ENCODE measurements around the gene MVK.

The MVK gene

GRCh38 chr12:109604132-109604585, 30.6 kb downstream of the MVK start:
- H3K9me3 ChIP-seq (ENCODE audit: control insufficient read depth, low read length): no peaks in the 10 kb centered on the region
- no peaks in the 10 kb centered on the region for H3K36me3 ChIP-seq (ENCODE audit: control insufficient read depth, insufficient read depth, low read length, severe bottlenecking)
- H3K4me1 ChIP-seq (ENCODE audit: control insufficient read depth, insufficient read depth, low read length): no peaks in the 10 kb centered on the region
- no peak overlapping the region for H3K4me3 ChIP-seq (ENCODE audit: low read length)
- H3K27me3 ChIP-seq (replicated peaks; ENCODE audit: control insufficient read depth, insufficient read depth, low read length): peaks cover 31% of the 10 kb centered on the region
- DNase-seq (ENCODE audit: low read depth): no peak
- no peak overlapping the region for H3K9ac ChIP-seq (ENCODE audit: low read length)

- no peak for DNase-seq (ENCODE audit: low read depth)
Measured at GRCh38 chr12:109605016-109605415, 31.4 kb downstream of the MVK start.

GRCh38 chr12:109605599-109606228, 32.1 kb downstream of the MVK start:
- H3K4me1 ChIP-seq (ENCODE audit: control insufficient read depth, insufficient read depth, low read length): no peaks in the 10 kb centered on the region
- no peak overlapping the region for H3K9ac ChIP-seq (ENCODE audit: low read length)
- H3K27me3 ChIP-seq (replicated peaks; ENCODE audit: control insufficient read depth, insufficient read depth, low read length): peaks cover 46% of the 10 kb centered on the region
- DNase-seq (ENCODE audit: low read depth): no peak
- H3K4me3 ChIP-seq (ENCODE audit: low read length): no peak overlapping the region
- peaks cover 5% of the 10 kb centered on the region for H3K9me3 ChIP-seq (ENCODE audit: control insufficient read depth, low read length)
- H3K36me3 ChIP-seq (ENCODE audit: control insufficient read depth, insufficient read depth, low read length, severe bottlenecking): no peaks in the 10 kb centered on the region

More at GRCh38 chr12:109605016-109605415, 31.4 kb downstream of the MVK start:
- Histone ChIP-seq H3K36me3 (ENCODE audit: control insufficient read depth, insufficient read depth, low read length, severe bottlenecking) (no peaks in the 10 kb centered on the region), H3K4me3 (ENCODE audit: low read length) (no peak overlapping the region), H3K9me3 (ENCODE audit: control insufficient read depth, low read length) (no peaks in the 10 kb centered on the region), H3K4me1 (ENCODE audit: control insufficient read depth, insufficient read depth, low read length) (no peaks in the 10 kb centered on the region), H3K9ac (ENCODE audit: low read length) (no peak overlapping the region), H3K27me3 (replicated peaks; ENCODE audit: control insufficient read depth, insufficient read depth, low read length) (peaks cover 40% of the 10 kb centered on the region)

GRCh38 chr12:109606320-109607028, 32.9 kb downstream of the MVK start:
- Histone ChIP-seq H3K27me3 (replicated peaks; ENCODE audit: control insufficient read depth, insufficient read depth, low read length) (peaks cover 53% of the 10 kb centered on the region), H3K4me3 (ENCODE audit: low read length) (no peak overlapping the region), H3K9me3 (ENCODE audit: control insufficient read depth, low read length) (peaks cover 5% of the 10 kb centered on the region), H3K9ac (ENCODE audit: low read length) (no peak overlapping the region), H3K36me3 (ENCODE audit: control insufficient read depth, insufficient read depth, low read length, severe bottlenecking) (no peaks in the 10 kb centered on the region), H3K4me1 (ENCODE audit: control insufficient read depth, insufficient read depth, low read length) (no peaks in the 10 kb centered on the region)
- peak; percentile 8 for DNase-seq (ENCODE audit: low read depth)

GRCh38 chr12:109607618-109608017, 34.0 kb downstream of the MVK start:
- peaks cover 5% of the 10 kb centered on the region for H3K9me3 ChIP-seq (ENCODE audit: control insufficient read depth, low read length)
- H3K4me3 ChIP-seq (ENCODE audit: low read length): no peak overlapping the region
- DNase-seq (ENCODE audit: low read depth): no peak
- H3K27me3 ChIP-seq (replicated peaks; ENCODE audit: control insufficient read depth, insufficient read depth, low read length): peaks cover 65% of the 10 kb centered on the region
- no peaks in the 10 kb centered on the region for H3K4me1 ChIP-seq (ENCODE audit: control insufficient read depth, insufficient read depth, low read length)
- H3K36me3 ChIP-seq (ENCODE audit: control insufficient read depth, insufficient read depth, low read length, severe bottlenecking): no peaks in the 10 kb centered on the region
- no peak overlapping the region for H3K9ac ChIP-seq (ENCODE audit: low read length)

GRCh38 chr12:109608270-109608669, 34.7 kb downstream of the MVK start:
- Histone ChIP-seq H3K4me1 (ENCODE audit: control insufficient read depth, insufficient read depth, low read length) (no peaks in the 10 kb centered on the region), H3K4me3 (ENCODE audit: low read length) (no peak overlapping the region), H3K27me3 (replicated peaks; ENCODE audit: control insufficient read depth, insufficient read depth, low read length) (peaks cover 71% of the 10 kb centered on the region), H3K36me3 (ENCODE audit: control insufficient read depth, insufficient read depth, low read length, severe bottlenecking) (no peaks in the 10 kb centered on the region), H3K9ac (ENCODE audit: low read length) (no peak overlapping the region), H3K9me3 (ENCODE audit: control insufficient read depth, low read length) (peaks cover 5% of the 10 kb centered on the region)
- DNase-seq (ENCODE audit: low read depth): no peak

- no peaks in the 10 kb centered on the region for H3K4me1 ChIP-seq (ENCODE audit: control insufficient read depth, insufficient read depth, low read length)
- DNase-seq (ENCODE audit: low read depth): no peak
- H3K27me3 ChIP-seq (replicated peaks; ENCODE audit: control insufficient read depth, insufficient read depth, low read length): peaks cover 74% of the 10 kb centered on the region
- peaks cover 5% of the 10 kb centered on the region for H3K9me3 ChIP-seq (ENCODE audit: control insufficient read depth, low read length)
- H3K9ac ChIP-seq (ENCODE audit: low read length): no peak overlapping the region
- H3K4me3 ChIP-seq (ENCODE audit: low read length): no peak overlapping the region
- H3K36me3 ChIP-seq (ENCODE audit: control insufficient read depth, insufficient read depth, low read length, severe bottlenecking): no peaks in the 10 kb centered on the region
Measured at GRCh38 chr12:109608793-109609192, 35.2 kb downstream of the MVK start.

GRCh38 chr12:109609342-109609741, 35.7 kb downstream of the MVK start:
- Histone ChIP-seq H3K27me3 (replicated peaks; ENCODE audit: control insufficient read depth, insufficient read depth, low read length) (peaks cover 74% of the 10 kb centered on the region), H3K4me3 (ENCODE audit: low read length) (no peak overlapping the region), H3K4me1 (ENCODE audit: control insufficient read depth, insufficient read depth, low read length) (no peaks in the 10 kb centered on the region), H3K36me3 (ENCODE audit: control insufficient read depth, insufficient read depth, low read length, severe bottlenecking) (no peaks in the 10 kb centered on the region), H3K9me3 (ENCODE audit: control insufficient read depth, low read length) (peaks cover 5% of the 10 kb centered on the region), H3K9ac (ENCODE audit: low read length) (no peak overlapping the region)
- DNase-seq (ENCODE audit: low read depth): no peak

- peaks cover 5% of the 10 kb centered on the region for H3K9me3 ChIP-seq (ENCODE audit: control insufficient read depth, low read length)
- H3K4me3 ChIP-seq (ENCODE audit: low read length): no peak overlapping the region
- no peaks in the 10 kb centered on the region for H3K36me3 ChIP-seq (ENCODE audit: control insufficient read depth, insufficient read depth, low read length, severe bottlenecking)
- no peak for DNase-seq (ENCODE audit: low read depth)
- H3K27me3 ChIP-seq (replicated peaks; ENCODE audit: control insufficient read depth, insufficient read depth, low read length): peaks cover 78% of the 10 kb centered on the region
- no peaks in the 10 kb centered on the region for H3K4me1 ChIP-seq (ENCODE audit: control insufficient read depth, insufficient read depth, low read length)
- H3K9ac ChIP-seq (ENCODE audit: low read length): no peak overlapping the region
Measured at GRCh38 chr12:109610523-109610922, 36.9 kb downstream of the MVK start.

- Histone ChIP-seq H3K27me3 (replicated peaks; ENCODE audit: control insufficient read depth, insufficient read depth, low read length) (peaks cover 84% of the 10 kb centered on the region), H3K4me3 (ENCODE audit: low read length) (no peak overlapping the region), H3K9me3 (ENCODE audit: control insufficient read depth, low read length) (peaks cover 5% of the 10 kb centered on the region), H3K4me1 (ENCODE audit: control insufficient read depth, insufficient read depth, low read length) (no peaks in the 10 kb centered on the region), H3K9ac (ENCODE audit: low read length) (no peak overlapping the region), H3K36me3 (ENCODE audit: control insufficient read depth, insufficient read depth, low read length, severe bottlenecking) (no peaks in the 10 kb centered on the region)
- no peak for DNase-seq (ENCODE audit: low read depth)
Measured at GRCh38 chr12:109611223-109611622, 37.6 kb downstream of the MVK start.

- Histone ChIP-seq H3K4me1 (ENCODE audit: control insufficient read depth, insufficient read depth, low read length) (no peaks in the 10 kb centered on the region), H3K4me3 (ENCODE audit: low read length) (no peak overlapping the region), H3K27me3 (replicated peaks; ENCODE audit: control insufficient read depth, insufficient read depth, low read length) (peaks cover 88% of the 10 kb centered on the region), H3K9me3 (ENCODE audit: control insufficient read depth, low read length) (peaks cover 5% of the 10 kb centered on the region), H3K36me3 (ENCODE audit: control insufficient read depth, insufficient read depth, low read length, severe bottlenecking) (no peaks in the 10 kb centered on the region), H3K9ac (ENCODE audit: low read length) (no peak overlapping the region)
- DNase-seq (ENCODE audit: low read depth): no peak
Measured at GRCh38 chr12:109612003-109612402, 38.4 kb downstream of the MVK start.
